ENCODE measurements around the gene MRGPRD.

MRGPRD gene

GRCh38 chr11:68978626-68978930 is 2.2 kb downstream of the MRGPRD start:
- no peak overlapping the region for H3K18ac ChIP-seq (ENCODE audit: low read depth in 1 of 2, low read length in 2 of 2)
- no peak for DNase-seq
- 70% methylated on average over 5 of the region's 5 CpGs for WGBS

GRCh38 chr11:68977781-68978625 is 2.8 kb downstream of the MRGPRD start:
- no peaks in the 10 kb centered on the region for H3K4me1 ChIP-seq (ENCODE audit: control insufficient read depth, insufficient read depth, low read depth, low read length)
- H3K23ac ChIP-seq (ENCODE audit: low read length in 2 of 2) = no peak overlapping the region
- no peaks in the 10 kb centered on the region for H3K79me1 ChIP-seq (replicated peaks; ENCODE audit: low read length, poor library complexity, severe bottlenecking)
- H3K36me3 ChIP-seq (ENCODE audit: control insufficient read depth in 1 of 2, insufficient read depth in 2 of 2, low read depth in 1 of 2, low read length in 2 of 2) = no peaks in the 10 kb centered on the region
- no peak for DNase-seq
- no peak overlapping the region for H2AK5ac ChIP-seq (ENCODE audit: low read length, severe bottlenecking)
- H4K8ac ChIP-seq (ENCODE audit: low read length) = no peak overlapping the region
- H3K27ac ChIP-seq (ENCODE audit: low read length, poor library complexity, severe bottlenecking) = no peak overlapping the region
- H2BK12ac ChIP-seq (ENCODE audit: low read length in 2 of 2) = no peak overlapping the region
- no peak overlapping the region for H3K9ac ChIP-seq (ENCODE audit: low read length)
- H3K9me3 ChIP-seq (ENCODE audit: control insufficient read depth, low read length) = peaks cover 3% of the 10 kb centered on the region
- no peak overlapping the region for H4K91ac ChIP-seq (ENCODE audit: low read length)
- no peak overlapping the region for H2BK5ac ChIP-seq (ENCODE audit: low read depth, low read length, poor library complexity, severe bottlenecking)
- no peak overlapping the region for H2AFZ ChIP-seq (ENCODE audit: low read depth, low read length)
- WGBS = 78% methylated on average over 12 of the region's 14 CpGs
- no peak overlapping the region for H3K4me3 ChIP-seq (ENCODE audit: insufficient read depth in 1 of 2, low read depth in 1 of 2, low read length in 2 of 2)
- no peak overlapping the region for H2BK120ac ChIP-seq (ENCODE audit: low read depth, low read length)
- H2BK15ac ChIP-seq (ENCODE audit: low read depth, poor library complexity, severe bottlenecking) = no peak overlapping the region
- H3K4ac ChIP-seq (ENCODE audit: low read depth in 1 of 2, low read length in 2 of 2) = no peak overlapping the region
- no peak overlapping the region for H3K14ac ChIP-seq (ENCODE audit: low read length in 2 of 2)
- no peak overlapping the region for H3K4me2 ChIP-seq (ENCODE audit: low read length, poor library complexity, severe bottlenecking)
- H3K18ac ChIP-seq (ENCODE audit: low read depth in 1 of 2, low read length in 2 of 2) = no peak overlapping the region
- peaks cover 37 to 55% of the 10 kb centered on the region in 2 experiments for H3K27me3 ChIP-seq (ENCODE audit: control insufficient read depth in 1 of 2, insufficient read depth in 1 of 2, low read length in 2 of 2)

More at GRCh38 chr11:68978626-68978930, 2.2 kb downstream of the MRGPRD start:
- H4K8ac ChIP-seq (ENCODE audit: low read length) = no peak overlapping the region
- no peak overlapping the region for H3K27ac ChIP-seq (ENCODE audit: low read length, poor library complexity, severe bottlenecking)
- no peak overlapping the region for H3K9ac ChIP-seq (ENCODE audit: low read length)
- H3K9me3 ChIP-seq (ENCODE audit: control insufficient read depth, low read length) = peaks cover 3% of the 10 kb centered on the region
- H3K79me1 ChIP-seq (replicated peaks; ENCODE audit: low read length, poor library complexity, severe bottlenecking) = no peaks in the 10 kb centered on the region
- no peak overlapping the region for H2AFZ ChIP-seq (ENCODE audit: low read depth, low read length)
- no peak overlapping the region for H3K4me3 ChIP-seq (ENCODE audit: insufficient read depth in 1 of 2, low read depth in 1 of 2, low read length in 2 of 2)
- H3K36me3 ChIP-seq (ENCODE audit: control insufficient read depth in 1 of 2, insufficient read depth in 2 of 2, low read depth in 1 of 2, low read length in 2 of 2) = no peaks in the 10 kb centered on the region
- H3K4ac ChIP-seq (ENCODE audit: low read depth in 1 of 2, low read length in 2 of 2) = no peak overlapping the region
- H2AK5ac ChIP-seq (ENCODE audit: low read length, severe bottlenecking) = no peak overlapping the region
- no peak overlapping the region for H3K14ac ChIP-seq (ENCODE audit: low read length in 2 of 2)
- H2BK12ac ChIP-seq (ENCODE audit: low read length in 2 of 2) = no peak overlapping the region
- H4K91ac ChIP-seq (ENCODE audit: low read length) = no peak overlapping the region
- H2BK5ac ChIP-seq (ENCODE audit: low read depth, low read length, poor library complexity, severe bottlenecking) = no peak overlapping the region
- no peaks in the 10 kb centered on the region for H3K4me1 ChIP-seq (ENCODE audit: control insufficient read depth, insufficient read depth, low read depth, low read length)
- H3K4me2 ChIP-seq (ENCODE audit: low read length, poor library complexity, severe bottlenecking) = no peak overlapping the region
- H3K23ac ChIP-seq (ENCODE audit: low read length in 2 of 2) = no peak overlapping the region
- H2BK120ac ChIP-seq (ENCODE audit: low read depth, low read length) = no peak overlapping the region
- H3K27me3 ChIP-seq (ENCODE audit: control insufficient read depth in 1 of 2, insufficient read depth in 1 of 2, low read length in 2 of 2) = peaks cover 32 to 50% of the 10 kb centered on the region in 2 experiments
- no peak overlapping the region for H2BK15ac ChIP-seq (ENCODE audit: low read depth, poor library complexity, severe bottlenecking)

DNA sequence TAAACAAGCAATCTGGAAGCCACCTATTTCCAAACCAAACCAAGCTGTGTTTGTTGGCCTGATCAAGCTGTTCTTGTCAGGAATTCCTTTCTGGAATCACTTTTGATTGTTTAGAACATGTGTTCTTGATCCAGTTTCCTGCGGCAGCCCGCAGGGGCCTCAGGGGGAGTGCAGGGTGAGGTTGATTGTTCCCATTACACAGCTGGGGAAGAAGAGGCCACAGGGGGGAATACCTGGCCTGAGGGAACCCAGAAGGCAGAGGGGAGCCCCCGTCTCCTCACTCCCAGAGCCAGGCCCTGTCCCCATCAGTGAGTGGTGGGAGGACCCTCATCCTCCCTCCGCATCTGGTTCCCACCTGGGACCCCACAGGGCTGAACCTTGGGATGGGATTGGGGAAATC is 4.2 kb downstream of the MRGPRD start:
- H3K27ac ChIP-seq (ENCODE audit: low read length, poor library complexity, severe bottlenecking) = no peak overlapping the region
- WGBS = 94% methylated on average over 4 of the region's 4 CpGs
- no peak overlapping the region for H3K4me2 ChIP-seq (ENCODE audit: low read length, poor library complexity, severe bottlenecking)
- H3K4me3 ChIP-seq (ENCODE audit: insufficient read depth in 1 of 2, low read depth in 1 of 2, low read length in 2 of 2) = no peak overlapping the region
- H3K23ac ChIP-seq (ENCODE audit: low read length in 2 of 2) = no peak overlapping the region
- H3K36me3 ChIP-seq (ENCODE audit: control insufficient read depth in 1 of 2, insufficient read depth in 2 of 2, low read depth in 1 of 2, low read length in 2 of 2) = no peaks in the 10 kb centered on the region
- no peak overlapping the region for H3K14ac ChIP-seq (ENCODE audit: low read length in 2 of 2)
- no peak overlapping the region for H3K18ac ChIP-seq (ENCODE audit: low read depth in 1 of 2, low read length in 2 of 2)
- H2BK15ac ChIP-seq (ENCODE audit: low read depth, poor library complexity, severe bottlenecking) = no peak overlapping the region
- no peaks in the 10 kb centered on the region for H3K79me1 ChIP-seq (replicated peaks; ENCODE audit: low read length, poor library complexity, severe bottlenecking)
- H3K27me3 ChIP-seq (ENCODE audit: control insufficient read depth in 1 of 2, insufficient read depth in 1 of 2, low read length in 2 of 2) = peaks cover 37 to 49% of the 10 kb centered on the region in 2 experiments
- H3K9me3 ChIP-seq (ENCODE audit: control insufficient read depth, low read length) = no peaks in the 10 kb centered on the region
- H2AK5ac ChIP-seq (ENCODE audit: low read length, severe bottlenecking) = no peak overlapping the region
- no peak overlapping the region for H2BK12ac ChIP-seq (ENCODE audit: low read length in 2 of 2)
- no peak overlapping the region for H2BK120ac ChIP-seq (ENCODE audit: low read depth, low read length)
- no peak overlapping the region for H2AFZ ChIP-seq (ENCODE audit: low read depth, low read length)
- H3K9ac ChIP-seq (ENCODE audit: low read length) = no peak overlapping the region
- no peaks in the 10 kb centered on the region for H3K4me1 ChIP-seq (ENCODE audit: control insufficient read depth, insufficient read depth, low read depth, low read length)
- H4K91ac ChIP-seq (ENCODE audit: low read length) = no peak overlapping the region
- no peak overlapping the region for H3K4ac ChIP-seq (ENCODE audit: low read depth in 1 of 2, low read length in 2 of 2)
- no peak overlapping the region for H4K8ac ChIP-seq (ENCODE audit: low read length)
- DNase-seq = no peak
- H2BK5ac ChIP-seq (ENCODE audit: low read depth, low read length, poor library complexity, severe bottlenecking) = no peak overlapping the region

GRCh38 chr11:68976095-68976494 is 4.7 kb downstream of the MRGPRD start:
- no peak for DNase-seq
- 84% methylated on average over 4 of the region's 4 CpGs for WGBS
- H3K23ac ChIP-seq (ENCODE audit: low read length in 2 of 2) = no peak overlapping the region
- no peaks in the 10 kb centered on the region for H3K79me1 ChIP-seq (replicated peaks; ENCODE audit: low read length, poor library complexity, severe bottlenecking)
- H2AK5ac ChIP-seq (ENCODE audit: low read length, severe bottlenecking) = no peak overlapping the region
- H3K4ac ChIP-seq (ENCODE audit: low read depth in 1 of 2, low read length in 2 of 2) = no peak overlapping the region
- H2BK12ac ChIP-seq (ENCODE audit: low read length in 2 of 2) = no peak overlapping the region
- no peak overlapping the region for H4K8ac ChIP-seq (ENCODE audit: low read length)
- H2BK5ac ChIP-seq (ENCODE audit: low read depth, low read length, poor library complexity, severe bottlenecking) = no peak overlapping the region
- no peak overlapping the region for H2BK120ac ChIP-seq (ENCODE audit: low read depth, low read length)
- peaks cover 40 to 53% of the 10 kb centered on the region in 2 experiments for H3K27me3 ChIP-seq (ENCODE audit: control insufficient read depth in 1 of 2, insufficient read depth in 1 of 2, low read length in 2 of 2)
- no peak overlapping the region for H3K4me3 ChIP-seq (ENCODE audit: insufficient read depth in 1 of 2, low read depth in 1 of 2, low read length in 2 of 2)
- H4K91ac ChIP-seq (ENCODE audit: low read length) = no peak overlapping the region
- no peak overlapping the region for H2BK15ac ChIP-seq (ENCODE audit: low read depth, poor library complexity, severe bottlenecking)
- no peak overlapping the region for H3K14ac ChIP-seq (ENCODE audit: low read length in 2 of 2)
- no peak overlapping the region for H3K9ac ChIP-seq (ENCODE audit: low read length)
- no peaks in the 10 kb centered on the region for H3K9me3 ChIP-seq (ENCODE audit: control insufficient read depth, low read length)
- no peak overlapping the region for H3K27ac ChIP-seq (ENCODE audit: low read length, poor library complexity, severe bottlenecking)
- H3K4me2 ChIP-seq (ENCODE audit: low read length, poor library complexity, severe bottlenecking) = no peak overlapping the region
- H2AFZ ChIP-seq (ENCODE audit: low read depth, low read length) = no peak overlapping the region
- no peak overlapping the region for H3K18ac ChIP-seq (ENCODE audit: low read depth in 1 of 2, low read length in 2 of 2)
- H3K36me3 ChIP-seq (ENCODE audit: control insufficient read depth in 1 of 2, insufficient read depth in 2 of 2, low read depth in 1 of 2, low read length in 2 of 2) = no peaks in the 10 kb centered on the region
- H3K4me1 ChIP-seq (ENCODE audit: control insufficient read depth, insufficient read depth, low read depth, low read length) = no peaks in the 10 kb centered on the region
